K562 (cell line): ENCODE results near the gene SEMA3F. TPM values are rescaled to one million over a fixed set of nuclear protein-coding genes. Genes with fewer than 3 reads are reported as not detected.

Experiments used
- ATAC-seq: fragments of 200-7000 bp; cut with Tn5 transposase; 3 replicates; pipeline ENCODE4 v1.9.1; 2020; ENCODE audit warnings: moderate library complexity
- BruUV-seq: library from RNA; stranded (reverse); fragments of 400-500 nt; replicated peaks from 2 replicates; lab custom pipeline; 2021; lab: Mats Ljungman, UMichigan
- CTCF ChIA-PET: fragments of 300-600 bp; formaldehyde crosslinking; extraction: SDS; loops from one replicate; lab custom pipeline; 2021; ENCODE audit warnings: low intra/inter-chr PET ratio; lab: Yijun Ruan, JAX
- POLR2A ChIA-PET: fragments of 300-600, 350-650 bp; sonication (Branson Sonifier 250); formaldehyde crosslinking; extraction: SDS; loops from one replicate; lab custom pipeline; 2021; ENCODE audit warnings: antibody characterized with exemption, inconsistent platforms; lab: Yijun Ruan, JAX
- DNase-seq, 4 experiments: peaks; one replicate each; pipeline versions ENCODE4 v3.0.0 to v3.0.0-alpha.2; 2011 to 2018; ENCODE audit warnings: low spot score in 3 of 4, mixed read lengths in 3 of 4; ENCODE audit errors: extremely low read depth in 1 of 4
- FAIRE-seq: peaks from 2 replicates; lab custom pipeline; 2011; peaks lifted over from hg19 to GRCh38; lab: Jason Lieb, UNC
- H2AFZ ChIP-seq: 2 replicates; pipeline ENCODE4 v1.6.0; 2011; ENCODE audit warnings: low read depth, low read length, control low read depth, inconsistent platforms
- H3K27ac ChIP-seq: fragments of 200-600 bp; 3 replicates; pipeline ENCODE4 v1.8.0; 2011; ENCODE audit warnings: low read depth, mild to moderate bottlenecking, control low read depth, inconsistent platforms, low read length, moderate library complexity, mixed read lengths; ENCODE audit errors: extremely low read depth
- H3K27me3 ChIP-seq, 2 experiments: fragments of 300-600 bp in 1 of 2; 2 replicates in 1 of 2; 3 replicates in 1 of 2; pipeline versions ENCODE4 v1.6.0 to v1.8.0; 2011; ENCODE audit warnings: inconsistent platforms in 2 of 2, low read length in 2 of 2, mild to moderate bottlenecking in 1 of 2, mixed read lengths in 1 of 2, moderate library complexity in 1 of 2; ENCODE audit not compliant: control insufficient read depth in 2 of 2, insufficient read depth in 2 of 2
- H3K36me3 ChIP-seq: fragments of 300-600 bp; 3 replicates; pipeline ENCODE4 v1.8.0; 2011; ENCODE audit warnings: mild to moderate bottlenecking, low read length, inconsistent platforms; ENCODE audit not compliant: control insufficient read depth, insufficient read depth
- H3K4me1 ChIP-seq, 2 experiments: fragments of 200-600 bp in 1 of 2; replicated peaks in 1 of 2; 2 replicates in 1 of 2; 3 replicates in 1 of 2; pipeline versions ENCODE4 v1.5.1 to v1.8.0; 2011; ENCODE audit warnings: inconsistent platforms in 2 of 2, low read length in 2 of 2, mild to moderate bottlenecking in 1 of 2, mixed read lengths in 1 of 2, moderate library complexity in 1 of 2; ENCODE audit not compliant: control insufficient read depth in 2 of 2, insufficient read depth in 2 of 2
- H3K4me2 ChIP-seq: 2 replicates; pipeline ENCODE4 v1.6.1; 2011; ENCODE audit warnings: low read length, control low read depth, inconsistent platforms, mixed read lengths; ENCODE audit not compliant: insufficient read depth
- H3K4me3 ChIP-seq: fragments of 200-600 bp; sonication (generic), shearing (Covaris generic); 2 replicates; pipeline ENCODE4 v1.5.1; 2016; ENCODE audit warnings: control low read depth, inconsistent platforms
- H3K79me2 ChIP-seq: fragments of 200-600 bp; 3 replicates; pipeline ENCODE4 v1.8.0; 2011; ENCODE audit warnings: low read length, inconsistent platforms; ENCODE audit not compliant: control insufficient read depth, insufficient read depth
- H3K9ac ChIP-seq, 2 experiments: 2 replicates each; pipeline versions ENCODE4 v1.6.0 to v1.6.1; 2011; ENCODE audit warnings: low read depth in 2 of 2, low read length in 2 of 2, control low read depth in 1 of 2, inconsistent platforms in 1 of 2, mild to moderate bottlenecking in 1 of 2, mixed read lengths in 1 of 2; ENCODE audit not compliant: insufficient read depth in 1 of 2
- H3K9me1 ChIP-seq: one replicate; pipeline ENCODE4 v1.6.0; 2011; ENCODE audit warnings: inconsistent platforms, mild to moderate bottlenecking, low read length, moderate library complexity; ENCODE audit not compliant: control insufficient read depth, insufficient read depth
- H3K9me3 ChIP-seq: replicated peaks from 2 replicates; pipeline ENCODE4 v1.5.1; 2011; ENCODE audit warnings: low read depth, low read length, inconsistent platforms; ENCODE audit not compliant: control insufficient read depth, insufficient read depth
- H4K20me1 ChIP-seq: replicated peaks from 2 replicates; pipeline ENCODE4 v1.6.1; 2011; ENCODE audit warnings: low read length, inconsistent platforms, mixed read lengths; ENCODE audit not compliant: control insufficient read depth, insufficient read depth
- BACH1 ChIP-seq: fragments of 200-800 bp; sonication (Bioruptor generic); IDR thresholded peaks from 2 replicates; pipeline ENCODE4 v1.6.1; 2016; ENCODE audit warnings: missing genetic modification characterization, missing compliant biosample characterization
- CBX3 ChIP-seq, 2 experiments: IDR thresholded peaks; 1 replicate in 1 of 2; 2 replicates in 1 of 2; pipeline ENCODE4 v1.6.1; 2012; ENCODE audit warnings: inconsistent platforms in 2 of 2, low read length in 2 of 2, borderline replicate concordance in 1 of 2, control low read depth in 1 of 2
- E2F3 ChIP-seq: fragments of 250-450 bp; sonication (Bioruptor Pico); IDR thresholded peaks from 2 replicates; pipeline ENCODE4 v1.4.0; 2020; ENCODE audit warnings: mild to moderate bottlenecking
- ELF2 ChIP-seq: fragments of 250-450 bp; sonication (Bioruptor Pico); IDR thresholded peaks from 2 replicates; pipeline ENCODE4 v1.5.0; 2021; ENCODE audit warnings: mild to moderate bottlenecking
- ESRRB ChIP-seq: fragments of 250-450 bp; sonication (Bioruptor Pico); IDR thresholded peaks from 2 replicates; pipeline ENCODE4 v1.5.0; 2020; ENCODE audit warnings: mild to moderate bottlenecking, moderate library complexity, borderline replicate concordance
- FOXJ3 ChIP-seq: sonication (generic); formaldehyde crosslinking; IDR thresholded peaks from 2 replicates; pipeline ENCODE4 v1.4.0; 2020; ENCODE audit warnings: mild to moderate bottlenecking, missing genetic modification reagents
- GTF2A2 ChIP-seq: IDR thresholded peaks from 2 replicates; pipeline ENCODE4 v1.6.1; 2016; ENCODE audit warnings: mild to moderate bottlenecking, missing genetic modification characterization, missing compliant biosample characterization
- HNRNPL ChIP-seq: fragments of 200-400 bp; formaldehyde crosslinking; IDR thresholded peaks from 2 replicates; pipeline ENCODE4 v1.6.1; 2017; ENCODE audit warnings: low read depth, mild to moderate bottlenecking, low read length
- MTA3 ChIP-seq: fragments of 450-650 bp; formaldehyde crosslinking; IDR thresholded peaks from 2 replicates; pipeline ENCODE4 v1.6.1; 2017; ENCODE audit warnings: mild to moderate bottlenecking, borderline replicate concordance
- RFX7 ChIP-seq: fragments of 250-450 bp; sonication (Bioruptor Pico); IDR thresholded peaks from 2 replicates; pipeline ENCODE4 v1.5.1; 2021; ENCODE audit warnings: mild to moderate bottlenecking
- SREBF2 ChIP-seq: sonication (generic); formaldehyde crosslinking; IDR thresholded peaks from 2 replicates; pipeline ENCODE4 v1.4.0; 2020; ENCODE audit warnings: mild to moderate bottlenecking, missing genetic modification reagents
- TEAD1 ChIP-seq, 2 experiments: fragments of 450-650 bp in 1 of 2; sonication (generic) in 1 of 2; formaldehyde crosslinking; IDR thresholded peaks; 2 replicates each; pipeline versions ENCODE4 v1.4.0 to v1.8.0; 2020 to 2022; ENCODE audit warnings: mild to moderate bottlenecking in 2 of 2, missing genetic modification reagents in 1 of 2
- THRAP3 ChIP-seq: fragments of 450-650 bp; IDR thresholded peaks from 2 replicates; pipeline ENCODE4 v1.6.1; 2016; ENCODE audit warnings: mild to moderate bottlenecking, inconsistent platforms, borderline replicate concordance
- U2AF2 ChIP-seq: fragments of 200-400 bp; formaldehyde crosslinking; optimal IDR thresholded peaks from 2 replicates; pipeline ENCODE3; 2017; ENCODE audit warnings: low read depth, mild to moderate bottlenecking, low read length
- ZNF143 ChIP-seq: sonication (generic); formaldehyde crosslinking; IDR thresholded peaks from 2 replicates; pipeline ENCODE4 v1.9.0; 2022; ENCODE audit warnings: mild to moderate bottlenecking, missing genetic modification reagents
- ZNF707 ChIP-seq: fragments of 250-450 bp; sonication (Bioruptor Pico); conservative IDR thresholded peaks from 2 replicates; pipeline ENCODE4 v1.8.0; 2022; ENCODE audit warnings: inconsistent platforms, mild to moderate bottlenecking, moderate library complexity
- ZNF764 ChIP-seq: fragments of 250-450 bp; sonication (Bioruptor Pico); IDR thresholded peaks from 2 replicates; pipeline ENCODE4 v1.4.0; 2020; ENCODE audit warnings: low read depth, mild to moderate bottlenecking, moderate library complexity
- WGBS: fragments of 100-300 bp; shearing (Covaris generic); methylation state at CpG from one replicate; pipeline ENCODE4 v1.1.6; 2016; ENCODE audit warnings: low coverage, mixed read lengths; ENCODE audit not compliant: insufficient coverage; ENCODE audit errors: missing lambda C conversion rate; 5-methylcytosine and 5-hydroxymethylcytosine counted together
- in situ Hi-C: fragments of 300-500 bp; cut with MboI; formaldehyde crosslinking; loops from 4 replicates; pipeline ENCODE4 v1.15.0; 2018; ENCODE audit warnings: inconsistent platforms, mixed read lengths
- intact Hi-C: fragments of 100-400 bp; cut with micrococcal nuclease; formaldehyde crosslinking; loops from 2 replicates; pipeline ENCODE4 v1.14.2; 2022
- polyA plus RNA-seq, 8 experiments: library from polyadenylated mRNA; depleted of rRNA in 4 of 8; stranded (reverse) in 5 of 8; unstranded in 3 of 8; fragments of >200 nt; fragmentation: Nextera tagmentation in 2 of 8; fragmentation: Illumina TruSeq in 1 of 8; extraction: Ambion mirVana in 2 of 8; extraction: Trizol in 1 of 8; gene quantifications; 2 replicates each; pipeline versions ENCODE4 v1.2.1 to v1.2.3, GENCODE V29; 2011 to 2014; ENCODE audit warnings: inconsistent platforms in 1 of 8, missing spikeins in 1 of 8
- total RNA-seq, 7 experiments: library from RNA; depleted of rRNA in 6 of 7; stranded (reverse); fragments of >200 nt in 6 of 7; fragmentation: Illumina TruSeq in 2 of 7; extraction: Trizol in 2 of 7; gene quantifications; 2 replicates each; pipeline versions ENCODE4 v1.2.1 to v1.2.3, GENCODE V29; 2011 to 2021; ENCODE audit warnings: low replicate concordance in 1 of 7

The SEMA3F gene
- total and polyA plus RNA-seq, 9 of the 15 experiments (the other 6 are each of a cell fraction or from before 2014, with no cell fraction given): 0.58 to 3.0 (median 2.0) TPM; not detected in 2

GRCh38 chr3:50169858-50170257 lies 14.7 kb downstream of the SEMA3F start:
- Histone ChIP-seq H3K9ac (no peak overlapping the region), H2AFZ (no peak overlapping the region), H3K4me2 (no peak overlapping the region), H3K9me3 (no peaks in the 10 kb centered on the region), H3K9me1 (no peaks in the 10 kb centered on the region), H3K27me3 (no peaks in the 10 kb centered on the region), H3K4me3 (no peak overlapping the region), H3K4me1 (peaks cover 0 to 43% of the 10 kb centered on the region in 2 experiments; a peak in 3 of 5 replicates), H3K27ac (no peak overlapping the region), H3K36me3 (no peaks in the 10 kb centered on the region), H3K79me2 (no peaks in the 10 kb centered on the region), H4K20me1 (no peaks in the 10 kb centered on the region)
- ChIA-PET CTCF (no interaction called here), POLR2A (interaction anchor here (0.9 kb wide), 2 partner anchors 20 to 34 kb away, joined by 3 to 4 read pairs; no protein-coding TSS in a partner anchor)
- WGBS: no CpG with 5 or more reads among the region's 1 CpG
- intact Hi-C loops: no loop called here
- DNase-seq (no peak), FAIRE-seq (no peak), ATAC-seq (no peak)
- BruUV-seq: no TSS peak
- in situ Hi-C loops: no loop called here
- TF ChIP-seq SREBF2 (CRISPR knock-in tag) (no peak), E2F3 (CRISPR knock-in tag) (no peak), ESRRB (CRISPR knock-in tag) (no peak), FOXJ3 (CRISPR knock-in tag) (no peak), ZNF764 (CRISPR knock-in tag) (no peak), RFX7 (CRISPR knock-in tag) (no peak), ELF2 (CRISPR knock-in tag) (no peak), U2AF2 (no peak), ZNF707 (no peak), HNRNPL (no peak), ZNF143 (CRISPR knock-in tag) (no peak), BACH1 (tag) (no peak), MTA3 (no peak), GTF2A2 (tag) (no peak), CBX3 (IDR thresholded peaks at IDR 0.05; ENCODE audit: borderline replicate concordance in 1 of 2, low read length in 2 of 2) (no peak), THRAP3 (no peak), TEAD1 (CRISPR knock-in tag; IDR thresholded peaks at IDR 0.05) (no peak)
